ENCODE measurements around the gene ERN1. TPM values are rescaled to one million over a fixed set of nuclear protein-coding genes. Genes with fewer than 3 reads are reported as not detected.

The ERN1 gene
- total RNA-seq, 1 donor from 2014 or later = 52.6 TPM

GRCh38 chr17:64166876-64167275 is 36.9 kb upstream of the ERN1 start:
- H3K27me3 ChIP-seq = no peaks in the 10 kb centered on the region
- ATAC-seq (no peak), DNase-seq (no peak)
- H3K27ac ChIP-seq = no peak overlapping the region
- no peaks in the 10 kb centered on the region for H3K9me3 ChIP-seq
- H3K4me3 ChIP-seq = no peak overlapping the region
- intact Hi-C loops (cut with DNase I) = no loop called here
- TF ChIP-seq CTCF (IDR thresholded peaks at IDR 0.05) = no peak
- no peaks in the 10 kb centered on the region for H3K4me1 ChIP-seq
- H3K36me3 ChIP-seq = peaks cover 13% of the 10 kb centered on the region

GRCh38 chr17:64165347-64165746 is 35.4 kb upstream of the ERN1 start:
- H3K4me1 ChIP-seq = no peaks in the 10 kb centered on the region
- H3K27me3 ChIP-seq = no peaks in the 10 kb centered on the region
- ATAC-seq = no peak
- intact Hi-C loops (cut with DNase I) = no loop called here
- peaks cover 12% of the 10 kb centered on the region for H3K36me3 ChIP-seq
- no peaks in the 10 kb centered on the region for H3K9me3 ChIP-seq
- no peak overlapping the region for H3K4me3 ChIP-seq
- no peak overlapping the region for H3K27ac ChIP-seq
- no peak for DNase-seq
- no peak for TF ChIP-seq CTCF (IDR thresholded peaks at IDR 0.05)

- no peak for TF ChIP-seq CTCF (IDR thresholded peaks at IDR 0.05)
- intact Hi-C loops (cut with DNase I) = no loop called here
- Histone ChIP-seq H3K36me3 (peaks cover 13% of the 10 kb centered on the region), H3K4me3 (no peak overlapping the region), H3K27me3 (no peaks in the 10 kb centered on the region), H3K9me3 (no peaks in the 10 kb centered on the region), H3K27ac (no peak overlapping the region), H3K4me1 (no peaks in the 10 kb centered on the region)
- DNase-seq = no peak
- no peak for ATAC-seq
Observed at GRCh38 chr17:64164596-64165285, 34.8 kb upstream of the ERN1 start.

GRCh38 chr17:64163468-64163867 is 33.5 kb upstream of the ERN1 start:
- Histone ChIP-seq H3K36me3 (peaks cover 13% of the 10 kb centered on the region), H3K9me3 (no peaks in the 10 kb centered on the region), H3K4me3 (no peak overlapping the region), H3K27ac (no peak overlapping the region), H3K4me1 (no peaks in the 10 kb centered on the region), H3K27me3 (no peaks in the 10 kb centered on the region)
- no peak for TF ChIP-seq CTCF (IDR thresholded peaks at IDR 0.05)
- intact Hi-C loops (cut with DNase I) = no loop called here
- DNase-seq (no peak), ATAC-seq (no peak)

GRCh38 chr17:64162554-64162953 is 32.6 kb upstream of the ERN1 start:
- DNase-seq = no peak
- Histone ChIP-seq H3K4me1 (no peaks in the 10 kb centered on the region), H3K4me3 (no peak overlapping the region), H3K36me3 (peaks cover 13% of the 10 kb centered on the region), H3K27me3 (no peaks in the 10 kb centered on the region), H3K9me3 (no peaks in the 10 kb centered on the region), H3K27ac (no peak overlapping the region)
- no peak for ATAC-seq
- intact Hi-C loops (cut with DNase I) = no loop called here
- no peak for TF ChIP-seq CTCF (IDR thresholded peaks at IDR 0.05)

All from upper lobe of right lung (tissue), 1 donor.